DMS79 treated with DMSO at 0.1 percent for 48 hours (cell line): Measurements from ENCODE around the gene CTPS1.
A peak's percentile ranks its signal among the peaks of the same experiment; 100 is the strongest.

Source experiments
- DNase-seq: peaks from one replicate; lab custom pipeline; 2025; lab: John Stamatoyannopoulos, UW

The CTPS1 gene

GRCh38 chr1:40998668-40999067 is 19.2 kb downstream of the CTPS1 start:
- no peak for DNase-seq

DNA sequence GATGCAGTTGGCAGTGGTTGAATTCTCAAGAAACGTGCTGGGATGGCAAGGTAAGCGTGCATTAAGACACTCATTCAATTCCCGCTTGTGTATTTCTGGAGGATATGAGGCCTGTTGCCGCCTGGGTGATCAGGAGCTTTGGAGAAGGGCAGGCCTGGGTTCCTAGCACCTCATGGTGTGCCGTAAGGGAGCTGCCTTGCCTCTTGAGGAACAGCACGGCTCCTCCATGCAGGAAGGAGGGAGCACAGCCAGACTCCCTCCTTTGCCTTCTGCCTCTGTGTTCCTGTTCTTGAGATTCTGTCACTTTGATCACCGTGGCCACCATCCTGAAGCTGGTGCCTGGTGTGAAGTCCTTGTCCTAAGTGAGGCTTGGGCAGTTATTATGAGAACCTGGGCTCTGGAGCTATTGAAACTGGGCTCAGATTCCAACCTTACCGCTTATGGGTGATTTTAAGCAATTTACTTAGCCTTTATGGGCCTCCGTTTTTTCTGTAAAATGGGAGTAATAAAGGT is 23.7 kb downstream of the CTPS1 start:
- DNase-seq, result peak; percentile 52

DNA sequence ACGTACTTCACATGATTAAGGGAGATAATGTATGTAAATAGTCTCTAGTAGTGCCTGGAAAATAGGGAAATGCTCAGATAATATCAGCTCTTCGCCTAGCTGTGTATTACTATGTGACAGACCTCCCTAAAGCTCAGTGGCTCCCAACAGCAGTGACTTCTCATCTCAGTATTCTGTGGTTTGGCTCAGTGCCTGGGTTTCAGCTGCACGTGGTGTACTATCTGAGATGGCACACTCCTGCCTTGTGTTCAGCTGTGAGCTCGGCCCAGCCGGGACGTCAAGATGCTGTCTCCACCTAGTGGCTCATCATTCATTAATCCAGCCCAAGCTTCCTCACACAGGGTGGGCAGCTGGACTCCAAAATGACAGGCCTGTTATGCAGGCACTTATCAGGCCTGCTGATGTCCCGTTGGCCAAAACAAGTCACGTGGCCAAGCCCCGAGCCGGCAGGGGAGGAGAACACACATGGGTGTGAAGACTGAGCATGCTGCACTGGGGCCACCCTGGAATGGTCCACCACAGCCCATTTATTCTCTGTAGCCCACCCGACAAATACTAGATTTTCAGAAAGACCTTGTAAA is 24.2 kb downstream of the CTPS1 start:
- DNase-seq, result peak; percentile 96

DNA sequence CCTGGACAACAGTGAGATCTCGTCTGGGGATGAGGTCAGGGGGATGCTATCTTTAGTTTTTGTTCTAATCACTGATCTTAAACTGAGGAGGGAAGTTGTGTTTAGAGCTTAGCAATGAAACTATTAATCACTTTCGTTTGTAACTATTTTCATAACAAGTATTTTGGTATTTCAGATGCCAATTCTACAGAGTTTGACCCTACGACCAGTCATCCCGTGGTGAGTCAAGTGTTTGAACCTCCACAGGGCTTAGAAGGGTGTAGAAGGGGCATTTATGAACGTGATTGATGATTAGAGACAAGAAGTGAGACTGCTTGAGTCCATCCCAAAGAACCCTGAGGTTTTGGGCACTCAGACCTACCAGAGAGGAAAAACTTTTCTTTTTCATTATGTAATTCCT is 26.4 kb downstream of the CTPS1 start:
- no peak for DNase-seq

- no peak for DNase-seq
Observed at GRCh38 chr1:41006942-41007865, 27.7 kb downstream of the CTPS1 start.

DNA sequence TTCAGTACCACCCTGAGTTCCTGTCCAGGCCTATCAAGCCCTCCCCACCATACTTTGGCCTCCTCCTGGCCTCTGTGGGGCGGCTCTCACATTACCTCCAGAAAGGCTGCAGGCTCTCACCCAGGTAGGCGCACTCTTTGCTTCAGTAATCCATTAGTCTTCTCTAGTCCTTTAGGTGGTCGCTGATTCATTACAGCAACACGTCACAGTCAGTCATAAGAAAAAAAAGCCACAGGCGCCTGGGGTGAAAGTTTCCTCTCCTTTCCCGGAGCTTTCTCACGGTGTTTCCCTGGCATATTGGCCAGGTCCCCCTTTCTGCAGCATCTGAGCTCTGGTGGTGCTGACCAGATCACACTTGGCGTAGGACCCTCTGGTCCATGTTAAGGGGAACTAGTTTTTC is 30.0 kb downstream of the CTPS1 start:
- no peak for DNase-seq

GRCh38 chr1:41010345-41010744 is 30.8 kb downstream of the CTPS1 start:
- no peak for DNase-seq

GRCh38 chr1:41013024-41013423 is 33.5 kb downstream of the CTPS1 start:
- DNase-seq, result no peak

DNA sequence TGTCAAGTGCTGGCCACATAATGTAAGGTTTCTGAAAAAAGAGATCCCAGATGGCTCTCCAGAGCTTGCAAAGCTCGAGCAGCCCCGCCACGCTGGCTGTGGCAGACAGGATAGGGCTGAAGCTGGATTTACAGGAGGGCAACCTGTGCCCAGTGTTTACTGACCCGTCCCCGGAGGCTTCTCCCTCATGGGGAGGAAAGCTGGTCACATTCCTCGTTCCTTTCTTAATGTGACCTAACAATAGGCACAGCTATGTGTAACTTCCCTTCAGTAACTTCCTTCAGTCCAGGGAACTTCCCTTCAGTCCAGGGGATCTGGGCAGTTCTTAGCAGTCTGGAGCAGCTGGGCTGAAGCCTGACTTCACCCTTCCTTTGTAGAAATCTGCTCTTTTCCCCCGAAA is 34.3 kb downstream of the CTPS1 start:
- DNase-seq, result no peak

DNA sequence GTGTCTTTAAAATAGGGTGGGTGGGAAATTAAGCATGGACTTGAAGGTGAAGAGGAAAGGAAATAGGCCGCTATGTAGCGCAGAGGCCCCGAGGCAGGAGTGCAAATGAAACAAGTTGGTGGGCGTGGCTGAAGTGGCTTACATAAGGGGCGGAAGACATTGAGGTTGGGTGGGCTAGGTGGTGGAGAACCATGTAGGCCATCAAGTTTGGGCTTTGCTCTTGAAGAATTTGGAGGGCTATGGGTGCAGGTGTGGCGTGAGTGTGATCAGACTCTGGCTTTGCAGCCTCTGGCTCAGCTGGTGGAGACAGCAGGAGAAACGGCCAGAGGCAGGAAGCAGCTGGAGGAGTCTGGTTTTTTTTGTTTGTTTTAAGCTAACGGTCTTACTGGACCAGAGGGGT is 35.4 kb downstream of the CTPS1 start:
- no peak for DNase-seq

DNA sequence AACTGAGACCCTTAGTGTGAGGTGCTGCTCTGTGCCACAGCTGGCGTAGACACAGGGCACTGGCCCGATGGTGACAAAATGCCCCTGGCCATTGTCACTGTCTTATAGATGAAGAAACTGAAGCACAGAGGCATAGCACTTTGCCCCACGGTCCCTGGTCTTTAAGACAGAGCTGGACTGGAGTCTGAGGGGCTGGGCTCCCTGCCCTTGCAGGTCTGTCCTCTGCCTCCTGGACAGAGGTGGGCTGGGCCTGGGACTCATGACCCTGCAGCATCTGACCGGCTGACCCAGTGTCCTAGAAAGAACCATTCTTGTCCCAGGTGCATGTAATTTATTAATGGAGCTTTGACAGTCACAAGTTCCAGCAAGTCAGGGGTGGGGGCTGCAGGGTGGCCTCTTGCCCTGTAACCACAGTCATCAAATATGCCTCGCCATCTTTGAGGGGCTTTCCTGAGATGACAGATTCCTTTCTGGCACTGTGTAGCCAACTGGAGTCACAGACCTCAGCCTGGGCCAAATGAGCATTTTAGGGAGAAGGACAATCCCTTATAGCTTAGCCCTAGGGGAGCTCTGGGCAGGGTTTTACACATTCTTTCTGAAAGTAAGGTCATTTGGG is 35.9 kb downstream of the CTPS1 start:
- DNase-seq, result no peak

DNA sequence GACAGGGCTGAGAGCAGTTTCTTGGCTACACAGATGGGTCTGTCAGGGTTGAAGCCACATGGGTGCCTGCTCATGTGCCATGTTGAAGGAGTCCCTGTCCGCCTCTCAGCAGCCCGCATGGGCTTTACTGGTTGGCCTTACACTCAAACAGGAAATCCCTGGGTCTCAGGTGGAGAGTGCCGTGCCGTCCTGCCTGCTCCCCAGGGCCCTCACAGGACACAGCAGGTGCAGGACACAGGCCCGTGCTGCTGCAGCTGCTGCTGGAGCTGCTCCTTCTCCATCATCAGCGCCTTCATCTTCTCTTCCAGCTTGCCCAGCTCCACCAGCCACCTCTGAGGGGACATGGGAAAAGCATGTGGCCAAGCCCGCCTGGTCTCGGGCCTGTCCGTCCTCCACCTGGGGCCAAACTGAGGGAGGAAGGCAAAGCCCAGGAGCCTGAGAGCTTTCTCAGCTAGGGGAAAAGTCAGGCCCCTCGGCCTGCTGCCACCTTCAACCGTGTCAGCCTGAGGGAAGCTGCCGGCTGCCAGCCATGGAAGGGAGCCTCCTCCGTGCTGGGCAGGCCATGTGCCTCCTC is 36.5 kb downstream of the CTPS1 start:
- DNase-seq, result no peak

DNA sequence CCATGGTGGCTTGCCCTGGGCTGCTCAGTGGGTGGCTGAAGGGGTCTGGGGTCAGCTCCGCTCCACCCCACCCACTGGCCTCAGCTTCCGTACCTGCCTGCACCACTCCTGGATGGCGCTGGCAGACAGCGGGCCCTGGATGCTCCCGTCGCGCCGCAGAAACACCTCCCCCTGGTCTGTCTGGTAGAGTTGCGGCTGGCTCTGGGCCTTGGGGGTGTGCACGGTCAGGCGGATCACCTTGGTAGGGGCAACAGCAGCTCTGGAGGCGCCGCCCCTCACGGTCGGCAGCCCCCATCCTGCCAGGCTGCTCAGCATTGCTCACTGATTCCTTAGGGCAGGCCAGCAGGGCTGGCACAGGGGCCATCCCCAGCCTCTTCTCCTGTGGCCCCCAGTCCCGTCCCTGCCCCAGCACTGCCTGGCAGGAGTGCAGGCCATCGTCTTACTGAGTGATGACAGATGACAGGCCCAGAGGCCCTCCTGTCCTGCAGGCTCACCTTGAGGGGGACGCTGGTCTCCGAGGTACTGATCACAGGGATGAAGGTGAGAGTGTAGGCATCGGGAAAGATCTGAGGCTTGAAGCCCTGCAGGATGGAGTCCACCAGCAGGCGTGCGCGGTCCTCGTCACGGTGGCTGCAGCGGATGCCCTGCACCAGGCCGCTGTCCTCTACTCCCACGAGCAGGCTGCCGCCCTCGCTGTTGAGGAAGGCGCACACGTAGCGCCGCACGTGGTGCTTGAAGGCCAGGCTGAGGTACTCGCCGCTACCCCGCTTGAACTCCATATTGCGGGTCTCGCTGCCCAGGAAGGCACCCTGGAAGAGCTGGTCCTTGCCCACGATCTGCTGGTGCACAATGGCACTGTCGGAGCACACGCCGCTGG is 37.9 kb downstream of the CTPS1 start:
- no peak for DNase-seq

- no peak for DNase-seq
Observed at GRCh38 chr1:41018018-41018410, 38.5 kb downstream of the CTPS1 start.

DNA sequence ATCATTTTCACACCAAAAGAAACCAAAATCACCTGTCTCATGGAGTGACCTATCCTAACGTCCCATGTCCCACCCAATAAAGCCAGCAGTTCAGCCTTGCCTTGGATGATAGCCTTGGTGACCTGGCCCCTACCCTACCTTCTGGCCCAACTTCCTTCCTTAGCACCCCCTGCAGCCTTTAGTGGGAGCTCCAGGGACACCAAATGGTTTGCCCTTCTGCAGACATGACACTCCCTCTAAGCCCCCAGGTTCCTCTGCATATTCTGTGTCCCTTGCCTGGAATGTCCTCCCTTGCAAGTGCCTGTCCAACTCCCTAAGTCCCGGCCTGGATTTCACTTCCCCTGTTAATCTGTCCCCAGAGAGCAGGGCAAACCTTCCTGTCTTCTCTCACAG is 39.9 kb downstream of the CTPS1 start:
- DNase-seq, result no peak

DNA sequence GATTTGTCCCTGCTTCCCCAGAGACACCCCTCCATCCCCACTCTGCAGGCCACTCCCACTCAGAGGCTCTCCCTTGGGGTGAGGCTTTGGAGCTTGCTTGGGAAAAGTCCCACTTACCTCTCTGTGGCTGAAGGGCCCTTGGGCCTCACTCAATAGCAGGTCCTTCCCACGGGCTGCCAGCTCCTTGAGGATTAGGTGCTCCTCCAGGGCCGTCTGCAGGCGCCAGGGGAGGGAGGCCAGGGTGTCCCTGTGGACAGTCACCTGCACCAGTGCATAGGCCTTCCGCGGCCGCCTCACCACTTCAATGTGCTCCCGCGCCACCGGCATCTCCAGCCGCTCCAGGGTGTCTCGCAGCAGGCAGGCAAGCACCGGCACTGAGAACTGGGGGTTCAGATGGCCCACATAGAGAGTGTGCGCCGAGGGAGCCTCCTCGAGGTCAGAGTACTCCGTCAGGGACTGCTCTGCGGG is 40.6 kb downstream of the CTPS1 start:
- peak; percentile 34 for DNase-seq

DNA sequence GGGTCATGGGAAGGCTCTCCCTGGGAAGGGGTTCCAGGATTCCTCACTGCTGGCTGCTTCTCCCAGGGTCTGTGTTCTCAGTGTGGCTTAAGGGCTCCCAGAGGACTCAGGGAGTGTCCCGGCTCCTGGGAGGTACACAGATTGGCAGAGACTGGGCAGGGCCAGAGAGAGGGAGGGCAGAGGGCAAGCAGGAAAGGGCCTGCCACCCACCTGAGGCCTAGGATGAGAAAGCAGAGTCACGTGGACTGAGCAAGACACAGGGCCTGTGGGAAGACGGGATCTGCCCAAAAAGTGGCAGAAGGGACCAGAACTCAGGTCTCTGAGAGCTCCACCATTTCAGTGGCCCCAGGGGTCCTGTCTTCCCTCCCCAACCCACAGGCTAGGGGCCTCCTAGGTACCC is 41.2 kb downstream of the CTPS1 start:
- DNase-seq, result no peak

GRCh38 chr1:41021526-41022308 is 42.2 kb downstream of the CTPS1 start, which contains the start of gene SLFNL1:
TSS of gene SLFNL1 (minus strand) at chr1:41021725. CDS start at chr1:41020660, 1,065 bp downstream.
- DNase-seq, result no peak

GRCh38 chr1:41022424-41022823 is 42.9 kb downstream of the CTPS1 start:
- no peak for DNase-seq

DNA sequence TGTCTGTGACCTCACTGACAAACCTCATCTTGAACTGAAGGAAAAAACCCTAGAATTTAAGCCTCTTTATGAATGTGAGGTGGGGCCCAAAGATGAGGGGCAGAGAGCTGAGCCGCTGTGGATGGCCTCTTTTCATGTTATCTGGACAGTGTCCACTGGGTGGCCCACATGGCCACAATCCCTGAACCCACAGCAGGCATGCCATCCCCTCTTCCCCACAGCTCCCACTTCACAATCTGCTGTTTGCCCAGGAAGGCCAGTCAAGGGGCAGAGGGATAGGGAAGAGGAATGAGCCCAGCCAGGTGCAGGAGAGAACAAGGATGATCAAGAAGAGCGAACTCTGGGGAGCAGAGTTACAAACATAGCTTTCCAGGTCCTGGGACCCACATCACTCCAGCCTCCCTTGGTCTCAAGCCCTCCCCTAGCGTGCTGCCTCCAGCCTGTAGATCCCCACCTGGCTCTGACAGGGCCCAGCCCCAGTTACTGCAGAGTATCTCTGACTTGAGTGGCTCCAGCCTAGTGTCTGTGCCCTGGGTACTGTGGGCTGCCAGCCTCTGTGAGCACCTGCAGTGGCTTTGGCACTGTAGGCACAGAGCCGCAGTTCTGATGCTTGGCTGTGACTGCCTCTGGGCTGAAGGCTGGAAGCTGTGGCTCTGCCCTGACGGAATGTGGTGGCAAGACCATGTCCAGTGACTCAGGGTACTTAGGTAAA is 43.9 kb downstream of the CTPS1 start:
- DNase-seq, result no peak
